ENCODE results near the gene WDR18. TPM values are rescaled to one million over a fixed set of nuclear protein-coding genes. Genes with fewer than 3 reads are reported as not detected.

WDR18 gene
- total and polyA plus RNA-seq, 2 of the 8 experiments (the other 6 are each of a cell fraction or from before 2014, with no cell fraction given): 87.7 to 177 TPM

DNA sequence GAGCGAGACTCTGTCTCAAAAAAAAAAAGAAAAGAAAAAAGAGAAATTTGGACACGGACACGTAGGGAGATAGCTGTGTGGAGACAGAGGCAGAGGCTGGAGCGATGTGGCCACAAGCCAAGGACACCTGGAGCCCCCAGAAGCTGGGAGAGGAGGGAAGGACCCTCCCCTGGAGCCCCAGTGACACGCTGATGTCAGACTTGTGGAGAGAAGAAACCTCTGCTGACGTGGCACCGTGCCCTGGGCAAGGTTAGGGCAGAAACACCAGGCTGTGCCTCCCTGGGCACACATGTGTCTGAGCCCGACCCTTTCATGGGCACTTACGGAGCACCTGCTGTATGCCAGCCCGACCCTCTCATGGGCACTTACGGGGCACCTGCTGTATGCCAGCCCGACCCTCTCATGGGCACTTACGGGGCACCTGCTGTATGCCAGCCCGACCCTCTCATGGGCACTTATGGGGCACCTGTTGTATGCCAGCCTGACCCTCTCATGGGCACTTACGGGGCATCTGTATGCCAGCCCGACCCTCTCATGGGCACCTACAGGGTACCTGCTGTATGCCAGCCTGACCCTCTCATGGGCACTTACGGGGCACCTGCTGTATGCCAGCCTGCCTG, 40.5 kb upstream of the WDR18 start:
- H3K79me2 ChIP-seq (ENCODE audit: control insufficient read depth in 1 of 2, insufficient read depth in 2 of 2, low read length in 2 of 2): peaks cover 5 to 38% of the 10 kb centered on the region in 2 experiments
- H3K4me1 ChIP-seq (replicated peaks in 1 of 4; ENCODE audit: control insufficient read depth in 3 of 4, insufficient read depth in 4 of 4, low read length in 3 of 4): no peaks in the 10 kb centered on the region
- H3K4ac ChIP-seq (replicated peaks; ENCODE audit: insufficient read length, low read depth, low read length): no peak overlapping the region
- FAIRE-seq (no peak), DNase-seq (ENCODE audit: low read depth in 1 of 2, low spot score in 2 of 2) (no peak)
- no peak overlapping the region for H2BK120ac ChIP-seq (replicated peaks; ENCODE audit: low read depth, low read length)
- H3K23me2 ChIP-seq (ENCODE audit: low read depth, low read length): no peaks in the 10 kb centered on the region
- 96% methylated on average over 13 of the region's 17 CpGs; no CpG with 5 or more reads in 1 of the 2 experiments for WGBS, 2 experiments (ENCODE audit: extremely low coverage in 1 of 2, insufficient coverage in 1 of 2, insufficient read length in 1 of 2, insufficient replicate concordance in 2 of 2, low coverage in 1 of 2, low lambda C conversion rate in 2 of 2, missing lambda C conversion rate in 1 of 2)
- no peak overlapping the region for H2AK5ac ChIP-seq (ENCODE audit: low read depth, low read length)
- H2BK12ac ChIP-seq (ENCODE audit: low read depth, low read length): no peak overlapping the region
- TF ChIP-seq PHF8 (conservative IDR thresholded peaks at IDR 0.05; ENCODE audit: low read depth, low read length) (no peak), CREB1 (IDR thresholded peaks at IDR 0.05) (no peak)
- TF ChIP-seq, protein P1, sequence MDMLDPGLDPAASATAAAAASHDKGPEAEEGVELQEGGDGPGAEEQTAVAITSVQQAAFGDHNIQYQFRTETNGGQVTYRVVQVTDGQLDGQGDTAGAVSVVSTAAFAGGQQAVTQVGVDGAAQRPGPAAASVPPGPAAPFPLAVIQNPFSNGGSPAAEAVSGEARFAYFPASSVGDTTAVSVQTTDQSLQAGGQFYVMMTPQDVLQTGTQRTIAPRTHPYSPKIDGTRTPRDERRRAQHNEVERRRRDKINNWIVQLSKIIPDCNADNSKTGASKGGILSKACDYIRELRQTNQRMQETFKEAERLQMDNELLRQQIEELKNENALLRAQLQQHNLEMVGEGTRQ (IDR thresholded peaks at IDR 0.05; ENCODE audit: low read length): no peak
- no peak overlapping the region for H4K5ac ChIP-seq (ENCODE audit: insufficient read length, low read depth, low read length)
- no peaks in the 10 kb centered on the region for H3K27me3 ChIP-seq (replicated peaks in 1 of 4; ENCODE audit: control insufficient read depth in 3 of 4, extremely low read depth in 1 of 4, insufficient read depth in 3 of 4, low read length in 3 of 4)
- no peak overlapping the region for H4K91ac ChIP-seq (replicated peaks; ENCODE audit: insufficient read length, low read length)
- no peak overlapping the region for H3K4me2 ChIP-seq (ENCODE audit: insufficient read depth in 1 of 2, low read depth in 2 of 2, low read length in 2 of 2)
- H2BK5ac ChIP-seq (ENCODE audit: low read depth, low read length): no peak overlapping the region
- H3K9ac ChIP-seq (replicated peaks in 1 of 4; ENCODE audit: extremely low read depth in 1 of 4, low read depth in 3 of 4, low read length in 3 of 4): no peak overlapping the region
- ChIA-PET POLR2A (ENCODE audit: partially characterized antibody) (interaction anchor here (1.1 to 1.3 kb wide), 3 partner anchors 9 to 11 kb away, joined by 3 read pairs; no protein-coding TSS in a partner anchor), CTCF (ENCODE audit: partially characterized antibody) (interaction anchor here (0.7 to 1.5 kb wide), 4 partner anchors 10 to 199 kb away, joined by 3 to 4 read pairs (median 4); no protein-coding TSS in a partner anchor)
- H3K23ac ChIP-seq (ENCODE audit: insufficient read length): no peak overlapping the region
- H2BK20ac ChIP-seq (ENCODE audit: low read length): no peak overlapping the region
- H3K27ac ChIP-seq (ENCODE audit: low read depth, low read length): no peak overlapping the region
- H3K56ac ChIP-seq (replicated peaks; ENCODE audit: insufficient read length, low read depth, low read length): no peak overlapping the region
- H2BK15ac ChIP-seq (ENCODE audit: low read length): no peak overlapping the region
- no peak overlapping the region for H2AFZ ChIP-seq (ENCODE audit: low read length)
- H3K36me3 ChIP-seq (ENCODE audit: control insufficient read depth in 2 of 4, insufficient read depth in 4 of 4, low read length in 3 of 4): peaks cover 0 to 12% (median 3%) of the 10 kb centered on the region in 4 experiments; a peak in 3 of 8 replicates
- no peaks in the 10 kb centered on the region for H3K9me3 ChIP-seq (ENCODE audit: insufficient read depth in 2 of 2, low read depth in 1 of 2, low read length in 1 of 2)
- no peak overlapping the region for H3K18ac ChIP-seq (ENCODE audit: extremely low read depth, low read length)
- no peak overlapping the region for H3K14ac ChIP-seq (ENCODE audit: insufficient read length)
- H3K79me1 ChIP-seq (ENCODE audit: low read depth, low read length): peaks cover 23% of the 10 kb centered on the region
- no peak overlapping the region for H3K4me3 ChIP-seq (ENCODE audit: extremely low read depth in 1 of 4, insufficient read depth in 2 of 4, low read depth in 3 of 4, low read length in 4 of 4)
- peaks cover 4 to 36% of the 10 kb centered on the region in 2 experiments for H4K20me1 ChIP-seq (replicated peaks in 1 of 2; ENCODE audit: control insufficient read depth in 1 of 2, insufficient read depth in 2 of 2, low read length in 2 of 2)
- H4K8ac ChIP-seq (ENCODE audit: extremely low read depth, insufficient read depth, low read length): no peak overlapping the region

All from H1 (cell line).